OCI-LY7 (cell line): ENCODE results near the gene ARR3. TPM values are rescaled to one million over a fixed set of nuclear protein-coding genes. Genes with fewer than 3 reads are reported as not detected.
A peak's percentile ranks its signal among the peaks of the same experiment; 100 is the strongest.

Experiments used
- BruUV-seq: library from RNA; stranded (reverse); fragments of 400-500 nt; replicated peaks from 2 replicates; lab custom pipeline; 2021; lab: Mats Ljungman, UMichigan
- CTCF ChIA-PET: fragments of 300-600 bp; sonication (Branson Sonifier 250); formaldehyde crosslinking; loops from one replicate; lab custom pipeline; 2022; ENCODE audit warnings: antibody characterized with exemption; ENCODE audit not compliant: unreplicated experiment; lab: Charles Lee
- POLR2A ChIA-PET: fragments of 300-600 bp; sonication (Branson Sonifier 250); formaldehyde crosslinking; loops from one replicate; lab custom pipeline; 2022; ENCODE audit warnings: antibody characterized with exemption; lab: Charles Lee
- DNase-seq: peaks from one replicate; pipeline ENCODE4 v3.0.0-alpha.2; 2015; ENCODE audit warnings: low spot score
- H2AFZ ChIP-seq: fragments of 200-600 bp; sonication (generic), shearing (Covaris generic); 2 replicates; pipeline ENCODE4 v1.6.1; 2014; ENCODE audit warnings: mild to moderate bottlenecking, antibody characterized with exemption, low read length, moderate library complexity
- H3K27ac ChIP-seq: fragments of 200-600 bp; sonication (generic); 2 replicates; pipeline ENCODE4 v1.5.1; 2014; ENCODE audit warnings: mixed run types, low read depth, mild to moderate bottlenecking, moderate library complexity, low read length, inconsistent platforms; ENCODE audit not compliant: poor library complexity, severe bottlenecking
- H3K36me3 ChIP-seq: fragments of 200-600 bp; sonication (generic); 2 replicates; pipeline ENCODE4 v1.6.1; 2014; ENCODE audit warnings: mild to moderate bottlenecking, antibody characterized with exemption, low read length, moderate library complexity, mixed read lengths; ENCODE audit not compliant: insufficient read depth
- H3K4me1 ChIP-seq: fragments of 200-600 bp; sonication (generic); 2 replicates; pipeline ENCODE4 v1.5.1; 2014; ENCODE audit warnings: mild to moderate bottlenecking, low read length; ENCODE audit not compliant: insufficient read depth, poor library complexity, severe bottlenecking
- H3K4me2 ChIP-seq: fragments of 200-600 bp; sonication (generic); 2 replicates; pipeline ENCODE4 v1.6.1; 2014; ENCODE audit warnings: mild to moderate bottlenecking, low read length
- H3K4me3 ChIP-seq: fragments of 200-600 bp; sonication (generic); 2 replicates; pipeline ENCODE4 v1.5.1; 2014; ENCODE audit warnings: mild to moderate bottlenecking, low read depth, low read length; ENCODE audit not compliant: poor library complexity, severe bottlenecking
- H3K79me2 ChIP-seq: fragments of 200-600 bp; sonication (generic); 2 replicates; pipeline ENCODE4 v1.6.1; 2016; ENCODE audit warnings: low read depth, mild to moderate bottlenecking, low read length, moderate library complexity, mixed read lengths; ENCODE audit not compliant: insufficient read depth
- H3K9me2 ChIP-seq: fragments of 200-600 bp; sonication (generic); 2 replicates; pipeline ENCODE4 v1.6.1; 2016; ENCODE audit warnings: mild to moderate bottlenecking, low read length, mixed read lengths; ENCODE audit not compliant: insufficient read depth
- H3K9me3 ChIP-seq: fragments of 200-600 bp; sonication (generic); 2 replicates; pipeline ENCODE4 v1.6.1; 2014; ENCODE audit warnings: mild to moderate bottlenecking, mixed run types, low read length, mixed read lengths
- H4K20me1 ChIP-seq: fragments of 200-600 bp; sonication (generic); 2 replicates; pipeline ENCODE4 v1.6.1; 2014; ENCODE audit warnings: mild to moderate bottlenecking, antibody characterized with exemption, low read length, moderate library complexity, mixed read lengths; ENCODE audit not compliant: insufficient read depth
- EZH2phosphoT487 ChIP-seq: fragments of 200-600 bp; sonication (generic); IDR thresholded peaks from 2 replicates; pipeline ENCODE4 v1.6.1; 2018; ENCODE audit warnings: low read depth, borderline replicate concordance, mild to moderate bottlenecking, mixed run types, antibody characterized with exemption, low read length, moderate library complexity, mixed read lengths
- intact Hi-C: fragments of 100-400 bp; cut with micrococcal nuclease; formaldehyde crosslinking; loops from one replicate; pipeline ENCODE4 v1.10.0; 2022; ENCODE audit not compliant: unreplicated experiment
- total RNA-seq, 2 experiments: library from RNA; depleted of rRNA in 1 of 2; stranded (reverse); fragments of >200 nt in 1 of 2; shearing (Covaris generic) in 1 of 2; gene quantifications; 2 replicates each; pipeline ENCODE4 v1.2.3, GENCODE V29; 2014 to 2022
- TF ChIP-seq, protein P1 (sequence below): fragments of 200-600 bp; sonication (generic); conservative IDR thresholded peaks from 2 replicates; pipeline ENCODE4 v1.5.1; 2014; ENCODE audit warnings: mild to moderate bottlenecking, antibody characterized with exemption, low read length, moderate library complexity, mixed read lengths

ARR3 gene
- total RNA-seq, 2 experiments from 2014 or later: not detected

DNA sequence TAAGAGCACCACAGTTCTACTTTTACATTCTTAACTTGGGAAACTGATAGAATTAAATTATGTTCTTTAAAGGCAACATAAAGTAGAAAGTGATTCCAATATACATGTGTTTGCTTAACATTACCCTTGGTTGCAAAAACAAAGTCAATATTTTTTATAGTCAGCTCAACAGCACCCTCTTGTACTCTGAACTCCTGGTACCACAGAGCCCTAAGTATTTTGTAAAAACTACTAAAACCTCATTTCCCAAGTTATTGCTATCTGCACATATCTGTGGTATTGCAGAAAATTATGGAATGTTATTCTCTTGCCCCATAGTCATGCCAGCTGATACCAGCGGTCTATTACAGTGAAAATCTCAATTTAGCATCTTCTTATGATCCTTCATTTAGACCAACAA lies 24.7 kb downstream of the ARR3 start:
- Histone ChIP-seq H3K9me2 (no peaks in the 10 kb centered on the region), H4K20me1 (peaks cover 5% of the 10 kb centered on the region; the same call in 1 of the 2 replicates), H3K27ac (no peak overlapping the region), H2AFZ (no peak overlapping the region), H3K4me2 (peak overlapping the region; percentile 91), H3K4me1 (peaks cover 25% of the 10 kb centered on the region), H3K79me2 (peaks cover 43% of the 10 kb centered on the region), H3K36me3 (peaks cover 55% of the 10 kb centered on the region), H3K4me3 (peak overlapping the region; percentile 90), H3K9me3 (no peaks in the 10 kb centered on the region)
- intact Hi-C loops: no loop called here
- ChIA-PET CTCF (no interaction called here), POLR2A (no interaction called here)
- no peak for DNase-seq
- no peak for TF ChIP-seq EZH2phosphoT487
- TF ChIP-seq, protein P1, sequence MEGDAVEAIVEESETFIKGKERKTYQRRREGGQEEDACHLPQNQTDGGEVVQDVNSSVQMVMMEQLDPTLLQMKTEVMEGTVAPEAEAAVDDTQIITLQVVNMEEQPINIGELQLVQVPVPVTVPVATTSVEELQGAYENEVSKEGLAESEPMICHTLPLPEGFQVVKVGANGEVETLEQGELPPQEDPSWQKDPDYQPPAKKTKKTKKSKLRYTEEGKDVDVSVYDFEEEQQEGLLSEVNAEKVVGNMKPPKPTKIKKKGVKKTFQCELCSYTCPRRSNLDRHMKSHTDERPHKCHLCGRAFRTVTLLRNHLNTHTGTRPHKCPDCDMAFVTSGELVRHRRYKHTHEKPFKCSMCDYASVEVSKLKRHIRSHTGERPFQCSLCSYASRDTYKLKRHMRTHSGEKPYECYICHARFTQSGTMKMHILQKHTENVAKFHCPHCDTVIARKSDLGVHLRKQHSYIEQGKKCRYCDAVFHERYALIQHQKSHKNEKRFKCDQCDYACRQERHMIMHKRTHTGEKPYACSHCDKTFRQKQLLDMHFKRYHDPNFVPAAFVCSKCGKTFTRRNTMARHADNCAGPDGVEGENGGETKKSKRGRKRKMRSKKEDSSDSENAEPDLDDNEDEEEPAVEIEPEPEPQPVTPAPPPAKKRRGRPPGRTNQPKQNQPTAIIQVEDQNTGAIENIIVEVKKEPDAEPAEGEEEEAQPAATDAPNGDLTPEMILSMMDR: no peak
- BruUV-seq: no TSS peak

DNA sequence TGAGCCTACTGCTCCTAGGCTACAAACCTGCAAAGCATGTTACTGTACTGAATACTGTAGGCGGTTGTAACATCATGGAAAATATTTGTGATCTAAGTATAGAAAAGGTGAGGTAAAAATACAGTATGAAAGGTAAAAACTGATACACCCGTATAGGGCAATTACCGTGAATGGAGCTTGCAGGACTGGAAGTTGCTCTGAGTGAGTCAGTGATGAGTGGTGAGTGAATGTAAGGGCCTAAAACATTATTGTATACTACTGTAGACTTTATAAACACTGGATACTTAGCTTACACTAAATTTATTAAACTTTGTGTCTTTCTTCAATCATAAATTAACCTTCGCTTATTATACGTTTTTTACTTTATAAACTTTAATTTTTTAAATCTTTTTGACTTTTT lies 25.5 kb downstream of the ARR3 start:
- peak overlapping the region; percentile 91 for H3K4me2 ChIP-seq
- BruUV-seq: no TSS peak
- no peak overlapping the region for H3K27ac ChIP-seq
- no peak overlapping the region for H2AFZ ChIP-seq
- intact Hi-C loops: no loop called here
- ChIA-PET POLR2A (no interaction called here), CTCF (no interaction called here)
- no peaks in the 10 kb centered on the region for H3K9me3 ChIP-seq
- no peak for TF ChIP-seq EZH2phosphoT487
- H3K4me1 ChIP-seq: peaks cover 25% of the 10 kb centered on the region
- peaks cover 43% of the 10 kb centered on the region for H3K79me2 ChIP-seq
- peaks cover 5% of the 10 kb centered on the region; the same call in 1 of the 2 replicates for H4K20me1 ChIP-seq
- H3K4me3 ChIP-seq: peak overlapping the region; percentile 90
- DNase-seq: no peak
- H3K9me2 ChIP-seq: no peaks in the 10 kb centered on the region
- H3K36me3 ChIP-seq: peaks cover 60% of the 10 kb centered on the region

DNA sequence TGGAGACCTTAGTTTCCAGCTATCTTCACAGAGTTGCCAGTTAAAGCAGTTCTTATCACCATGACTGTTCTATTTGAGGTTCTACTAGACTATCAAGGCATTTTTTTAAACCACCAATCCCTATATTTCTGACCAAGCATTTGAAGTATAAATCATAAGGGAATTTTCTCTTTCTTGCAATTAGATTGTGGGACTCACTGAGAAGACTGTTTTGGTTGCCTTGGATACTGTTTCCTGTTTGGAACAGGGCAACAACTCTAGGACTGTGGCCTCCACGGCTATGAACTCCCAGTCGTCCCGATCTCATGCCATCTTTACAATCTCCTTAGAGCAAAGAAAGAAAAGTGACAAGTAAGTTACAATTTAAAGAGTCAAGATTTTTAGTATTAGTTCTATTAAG lies 33.6 kb downstream of the ARR3 start:
- no peak for DNase-seq
- BruUV-seq: no TSS peak
- H3K4me2 ChIP-seq: no peak overlapping the region
- no peak overlapping the region for H3K27ac ChIP-seq
- no peaks in the 10 kb centered on the region for H3K79me2 ChIP-seq
- H4K20me1 ChIP-seq: no peaks in the 10 kb centered on the region
- H3K36me3 ChIP-seq: peaks cover 87% of the 10 kb centered on the region
- ChIA-PET CTCF (no interaction called here), POLR2A (interaction anchor here (0.6 to 1.4 kb wide), 2 partner anchors 11 to 1323 kb away, joined by 4 to 5 read pairs; no protein-coding TSS in a partner anchor)
- intact Hi-C loops: no loop called here
- no peaks in the 10 kb centered on the region for H3K9me3 ChIP-seq
- H3K4me3 ChIP-seq: no peak overlapping the region
- no peak overlapping the region for H2AFZ ChIP-seq
- no peak for TF ChIP-seq EZH2phosphoT487
- TF ChIP-seq, protein P1: no peak
- H3K4me1 ChIP-seq: no peaks in the 10 kb centered on the region
- no peaks in the 10 kb centered on the region for H3K9me2 ChIP-seq
